ENCODE results near the gene SPATA46. TPM values are rescaled to one million over a fixed set of nuclear protein-coding genes. Genes with fewer than 3 reads are reported as not detected.

The SPATA46 gene
- total and polyA plus RNA-seq, 2 of the 8 experiments (the other 6 are each of a cell fraction or from before 2014, with no cell fraction given): not detected

DNA sequence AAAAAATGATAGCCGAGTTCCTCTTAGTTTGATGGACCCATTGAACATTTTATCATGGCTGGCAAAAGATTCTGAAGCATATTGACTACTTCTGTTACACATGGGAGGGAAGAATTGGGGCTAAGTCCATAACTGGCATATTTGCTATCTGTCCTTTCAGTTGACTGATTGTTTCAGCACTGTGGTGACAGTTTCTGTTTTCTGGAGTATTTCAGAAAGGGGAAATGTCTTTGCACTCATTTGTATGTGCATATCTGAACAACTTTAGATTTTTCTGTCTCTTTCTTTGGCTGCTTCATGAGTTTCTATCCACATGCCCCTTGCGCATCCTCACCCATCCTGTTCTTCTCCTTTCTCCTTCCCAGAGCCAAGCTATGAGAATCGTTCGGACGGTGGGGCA lies 33.2 kb downstream of the SPATA46 start:
- Histone ChIP-seq H3K18ac (ENCODE audit: extremely low read depth, low read length) (no peak overlapping the region), H3K4me2 (ENCODE audit: insufficient read depth in 1 of 2, low read depth in 2 of 2, low read length in 2 of 2) (no peak overlapping the region), H4K8ac (ENCODE audit: extremely low read depth, insufficient read depth, low read length) (no peak overlapping the region), H3K23me2 (ENCODE audit: low read depth, low read length) (no peaks in the 10 kb centered on the region), H2AK5ac (ENCODE audit: low read depth, low read length) (no peak overlapping the region), H3K56ac (replicated peaks; ENCODE audit: insufficient read length, low read depth, low read length) (no peak overlapping the region), H3K9ac (replicated peaks in 1 of 4; ENCODE audit: extremely low read depth in 1 of 4, low read depth in 3 of 4, low read length in 3 of 4) (no peak overlapping the region), H3K36me3 (ENCODE audit: control insufficient read depth in 2 of 4, insufficient read depth in 4 of 4, low read length in 3 of 4) (no peaks in the 10 kb centered on the region; a peak in 1 of 8 replicates), H2BK120ac (replicated peaks; ENCODE audit: low read depth, low read length) (no peak overlapping the region), H2BK15ac (ENCODE audit: low read length) (no peak overlapping the region), H3K79me1 (ENCODE audit: low read depth, low read length) (no peaks in the 10 kb centered on the region), H2BK20ac (ENCODE audit: low read length) (no peak overlapping the region), H3K4ac (replicated peaks; ENCODE audit: insufficient read length, low read depth, low read length) (no peak overlapping the region), H2BK12ac (ENCODE audit: low read depth, low read length) (no peak overlapping the region), H3K9me3 (ENCODE audit: insufficient read depth in 2 of 2, low read depth in 1 of 2, low read length in 1 of 2) (no peaks in the 10 kb centered on the region), H3K4me1 (replicated peaks in 1 of 4; ENCODE audit: control insufficient read depth in 3 of 4, insufficient read depth in 4 of 4, low read length in 3 of 4) (no peaks in the 10 kb centered on the region), H4K5ac (ENCODE audit: insufficient read length, low read depth, low read length) (no peak overlapping the region), H3K79me2 (ENCODE audit: control insufficient read depth in 1 of 2, insufficient read depth in 2 of 2, low read length in 2 of 2) (no peaks in the 10 kb centered on the region), H4K91ac (replicated peaks; ENCODE audit: insufficient read length, low read length) (no peak overlapping the region), H4K20me1 (replicated peaks in 1 of 2; ENCODE audit: control insufficient read depth in 1 of 2, insufficient read depth in 2 of 2, low read length in 2 of 2) (no peaks in the 10 kb centered on the region), H3K4me3 (ENCODE audit: extremely low read depth in 1 of 4, insufficient read depth in 2 of 4, low read depth in 3 of 4, low read length in 4 of 4) (no peak overlapping the region), H2BK5ac (ENCODE audit: low read depth, low read length) (no peak overlapping the region), H3K27me3 (replicated peaks in 1 of 4; ENCODE audit: control insufficient read depth in 3 of 4, extremely low read depth in 1 of 4, insufficient read depth in 3 of 4, low read length in 3 of 4) (no peaks in the 10 kb centered on the region), H3K14ac (ENCODE audit: insufficient read length) (no peak overlapping the region), H3K23ac (ENCODE audit: insufficient read length) (no peak overlapping the region), H3K27ac (ENCODE audit: low read depth, low read length) (no peak overlapping the region), H2AFZ (ENCODE audit: low read length) (no peak overlapping the region)
- ChIA-PET CTCF (ENCODE audit: partially characterized antibody) (interaction anchor here (0.6 to 9.2 kb wide), 4 partner anchors 12 to 281 kb away, joined by 3 to 59 read pairs (median 4); no protein-coding TSS in a partner anchor), POLR2A (ENCODE audit: partially characterized antibody) (no interaction called here)
- WGBS, 2 experiments (ENCODE audit: extremely low coverage in 1 of 2, insufficient coverage in 1 of 2, insufficient read length in 1 of 2, insufficient replicate concordance in 2 of 2, low coverage in 1 of 2, low lambda C conversion rate in 2 of 2, missing lambda C conversion rate in 1 of 2): 91% methylated on average over 5 of the region's 5 CpGs; no CpG with 5 or more reads in 1 of the 2 experiments
- FAIRE-seq: no peak
- no peak for DNase-seq (ENCODE audit: low read depth in 1 of 2, low spot score in 2 of 2)
- TF ChIP-seq SP1 (IDR thresholded peaks at IDR 0.05; ENCODE audit: low read depth, low read length) (no peak), FOSL1 (IDR thresholded peaks at IDR 0.05; ENCODE audit: insufficient read depth, low read depth, low read length) (no peak), RBBP5 (IDR thresholded peaks at IDR 0.05; ENCODE audit: borderline replicate concordance, low read depth, low read length) (no peak), RXRA (IDR thresholded peaks at IDR 0.05; ENCODE audit: insufficient read depth, low read depth, low read length) (no peak), NANOG (IDR thresholded peaks at IDR 0.05; ENCODE audit: insufficient read depth, low read depth, low read length, poor library complexity, severe bottlenecking) (no peak), RAD21 (IDR thresholded peaks at IDR 0.05 in 1 of 2, conservative IDR thresholded peaks at IDR 0.05 in 1 of 2; ENCODE audit: low read depth in 2 of 2, low read length in 2 of 2) (no peak), TBP (IDR thresholded peaks at IDR 0.05; ENCODE audit: low read depth, low read length) (no peak), CHD2 (IDR thresholded peaks at IDR 0.05; ENCODE audit: low read length) (no peak), CBX8 (IDR thresholded peaks at IDR 0.05; ENCODE audit: borderline replicate concordance, low read depth, low read length) (no peak), SRF (IDR thresholded peaks at IDR 0.05; ENCODE audit: low read depth, low read length) (no peak), BRCA1 (IDR thresholded peaks at IDR 0.05; ENCODE audit: low read depth, low read length) (no peak)
- TF ChIP-seq, protein P1, sequence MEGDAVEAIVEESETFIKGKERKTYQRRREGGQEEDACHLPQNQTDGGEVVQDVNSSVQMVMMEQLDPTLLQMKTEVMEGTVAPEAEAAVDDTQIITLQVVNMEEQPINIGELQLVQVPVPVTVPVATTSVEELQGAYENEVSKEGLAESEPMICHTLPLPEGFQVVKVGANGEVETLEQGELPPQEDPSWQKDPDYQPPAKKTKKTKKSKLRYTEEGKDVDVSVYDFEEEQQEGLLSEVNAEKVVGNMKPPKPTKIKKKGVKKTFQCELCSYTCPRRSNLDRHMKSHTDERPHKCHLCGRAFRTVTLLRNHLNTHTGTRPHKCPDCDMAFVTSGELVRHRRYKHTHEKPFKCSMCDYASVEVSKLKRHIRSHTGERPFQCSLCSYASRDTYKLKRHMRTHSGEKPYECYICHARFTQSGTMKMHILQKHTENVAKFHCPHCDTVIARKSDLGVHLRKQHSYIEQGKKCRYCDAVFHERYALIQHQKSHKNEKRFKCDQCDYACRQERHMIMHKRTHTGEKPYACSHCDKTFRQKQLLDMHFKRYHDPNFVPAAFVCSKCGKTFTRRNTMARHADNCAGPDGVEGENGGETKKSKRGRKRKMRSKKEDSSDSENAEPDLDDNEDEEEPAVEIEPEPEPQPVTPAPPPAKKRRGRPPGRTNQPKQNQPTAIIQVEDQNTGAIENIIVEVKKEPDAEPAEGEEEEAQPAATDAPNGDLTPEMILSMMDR (IDR thresholded peaks at IDR 0.05; ENCODE audit: control extremely low read depth in 1 of 3, insufficient read depth in 1 of 3, low read depth in 1 of 3, low read length in 3 of 3): no peak
